Left hindlimb (tissue), 1 donor: ENCODE measurements around the gene YIPF1.
"Not testable (repeated sequence)": the region's sequence is repeated elsewhere in the genome, so short reads cannot be mapped to it uniquely, and the experiment has no call there.

ENCODE experiments used
- DNase-seq: peaks from one replicate; pipeline ENCODE4 v3.0.0-alpha.2; 2018

YIPF1 gene

DNA sequence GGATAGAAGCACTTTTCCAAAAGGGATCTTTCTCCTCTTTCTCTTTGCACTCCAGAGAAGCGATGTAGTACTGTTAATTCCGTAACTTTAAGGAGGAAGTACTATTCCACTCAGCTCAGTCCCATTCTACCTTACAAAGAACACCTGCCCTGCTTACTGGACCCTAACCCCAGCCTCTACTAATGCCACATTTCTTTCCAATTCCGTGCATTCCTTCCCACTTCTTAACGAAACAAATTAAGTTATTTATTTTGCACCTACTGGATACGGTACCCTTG, 52.0 kb downstream of the YIPF1 start:
- no peak for DNase-seq

DNA sequence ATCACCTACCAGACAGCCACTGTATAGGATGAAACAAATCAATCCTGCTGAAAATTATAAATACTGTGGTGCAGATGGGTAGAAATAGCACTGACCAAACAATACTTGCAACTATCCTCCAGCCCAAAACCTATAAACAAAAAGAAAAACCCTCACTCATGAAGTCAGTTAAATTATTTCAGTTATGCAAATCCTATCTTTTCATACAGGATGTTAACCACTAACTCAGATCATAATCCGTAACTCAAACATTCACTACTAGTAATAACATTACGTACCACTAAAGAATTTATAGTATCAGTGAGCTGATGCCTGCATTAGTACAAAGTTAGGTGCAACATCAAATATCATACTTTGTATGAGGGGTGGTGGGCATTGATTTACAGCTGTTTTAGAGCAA, 54.1 kb downstream of the YIPF1 start:
- DNase-seq = no peak

DNA sequence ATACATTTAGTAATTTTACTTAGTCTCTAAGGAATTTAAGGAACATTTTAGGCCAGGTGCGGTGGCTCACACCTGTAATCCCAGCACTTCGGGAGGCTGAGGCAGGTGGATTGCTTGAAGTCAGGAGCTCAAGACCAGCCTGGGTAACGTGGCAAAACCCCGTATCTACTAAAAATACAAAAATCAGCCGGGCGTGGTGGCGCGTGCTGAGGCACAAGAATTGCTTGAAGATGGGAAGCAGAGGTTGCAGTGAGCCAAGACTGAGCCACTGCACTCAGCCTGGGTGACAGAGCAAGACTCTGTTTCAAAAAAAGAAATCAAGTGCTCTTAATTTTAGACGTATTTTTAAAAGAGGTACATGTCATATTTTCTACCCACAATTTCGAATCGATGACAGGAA, 54.8 kb downstream of the YIPF1 start:
- DNase-seq = no peak

DNA sequence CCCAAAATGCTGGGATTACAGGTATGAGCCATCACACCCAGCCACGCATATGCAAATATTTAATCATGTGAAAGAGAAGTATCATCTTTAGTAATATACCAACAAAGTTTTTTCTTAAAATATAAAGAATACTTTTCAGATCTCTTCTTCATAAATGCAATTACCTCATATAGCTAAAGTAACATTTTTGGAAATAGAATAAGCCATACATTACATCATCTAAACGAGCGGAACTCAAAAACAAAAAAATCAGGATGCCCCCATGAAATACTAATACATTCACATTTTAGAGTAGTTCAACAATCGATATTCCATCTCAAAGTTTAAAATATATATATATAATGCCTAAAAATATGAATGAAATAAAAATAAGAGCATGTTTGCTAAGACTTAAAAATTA, 56.2 kb downstream of the YIPF1 start:
- no peak for DNase-seq

DNA sequence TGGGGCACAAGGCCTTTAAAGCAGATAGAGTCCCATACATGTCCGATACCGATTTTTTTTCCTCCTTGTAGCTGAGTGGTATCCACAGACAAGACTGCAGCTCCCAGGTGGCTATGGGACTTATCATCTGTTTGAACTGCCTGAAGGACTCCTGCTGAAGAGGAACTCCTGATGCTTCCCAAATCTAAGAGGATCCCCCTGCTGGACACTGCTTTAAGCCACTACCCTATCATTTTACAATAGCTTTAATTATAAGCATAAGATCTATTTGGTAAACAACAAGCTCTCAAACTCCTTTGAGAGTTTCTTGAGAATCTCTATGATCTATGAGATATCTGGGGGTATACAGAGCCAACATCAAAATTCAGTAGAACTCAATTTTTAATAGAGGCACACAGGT, 63.2 kb downstream of the YIPF1 start:
- DNase-seq = no peak

DNA sequence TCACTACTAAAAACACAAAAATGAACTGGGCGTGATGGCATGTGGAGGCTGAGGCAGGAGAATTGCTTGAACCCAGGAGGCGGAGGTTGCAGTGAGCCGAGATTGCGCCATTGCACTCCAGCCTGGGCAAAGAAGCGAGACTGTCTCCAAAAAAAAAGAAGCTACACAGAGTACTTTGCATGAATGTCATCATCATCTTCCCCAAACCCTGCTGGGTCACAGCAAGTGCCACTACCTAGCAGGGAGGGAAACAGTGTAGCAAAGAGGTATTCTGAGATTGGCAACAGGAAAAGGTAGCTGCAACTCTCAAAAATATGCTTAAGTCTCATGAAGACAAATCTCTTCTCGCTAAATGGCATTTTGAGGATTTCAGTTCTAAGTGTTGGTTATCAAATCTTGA, 64.3 kb downstream of the YIPF1 start:
- DNase-seq = no peak

DNA sequence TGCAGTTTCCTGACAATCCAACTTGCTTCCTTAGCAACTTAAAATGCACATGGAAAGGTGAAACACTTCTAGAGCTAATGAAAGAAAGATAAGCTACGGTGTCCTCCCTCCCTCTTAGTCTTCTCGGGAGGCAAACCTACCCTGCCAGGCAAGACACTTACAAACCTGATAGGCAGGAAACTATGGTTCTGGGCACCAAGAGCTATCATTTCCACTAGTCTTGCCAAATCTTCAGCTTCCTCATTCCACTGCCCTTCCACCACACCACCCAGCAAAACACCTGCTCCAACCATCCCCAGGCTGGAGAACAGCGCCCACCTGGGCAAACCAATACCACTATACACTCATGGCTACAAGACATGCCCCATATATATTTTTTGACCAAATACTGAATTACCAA, 66.7 kb downstream of the YIPF1 start:
- no peak for DNase-seq

DNA sequence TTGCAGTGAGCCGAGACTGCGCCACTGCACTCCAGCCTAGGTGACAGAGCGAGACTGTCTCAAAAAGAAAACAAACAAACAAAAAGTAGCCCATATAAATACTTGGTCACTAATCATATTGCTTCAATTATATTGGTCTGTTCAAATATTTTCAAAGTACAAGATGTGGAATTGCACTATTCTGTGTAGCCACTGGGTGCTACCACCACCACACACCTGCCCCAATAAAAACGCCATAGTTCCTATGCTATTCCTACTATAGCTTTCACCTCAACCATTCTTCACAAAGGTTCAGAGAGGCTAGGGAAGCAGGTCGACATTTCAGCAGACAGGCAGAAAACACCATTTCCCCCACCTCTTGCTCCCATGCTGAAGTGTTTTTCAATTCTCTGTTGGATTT, 68.2 kb downstream of the YIPF1 start:
- DNase-seq = no peak

DNA sequence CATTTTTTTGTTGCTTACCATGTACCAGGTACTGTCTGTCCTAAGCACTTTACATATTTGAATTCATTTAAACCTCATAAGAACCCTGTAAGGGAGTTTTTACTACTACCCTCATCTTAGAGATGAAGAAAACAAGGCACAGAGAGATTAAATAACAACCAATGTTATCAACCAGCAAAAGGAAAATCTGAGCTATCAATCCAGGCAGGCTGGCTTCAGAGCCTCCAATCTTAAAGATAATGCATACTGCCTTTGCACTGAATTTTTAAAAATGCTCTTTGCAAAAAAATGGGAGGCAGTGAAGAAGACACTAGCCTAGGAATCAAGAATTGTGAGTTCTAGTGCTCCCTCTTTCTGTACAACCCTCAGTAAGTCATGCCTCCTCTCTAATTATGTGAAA, 70.2 kb downstream of the YIPF1 start:
- no peak for DNase-seq

DNA sequence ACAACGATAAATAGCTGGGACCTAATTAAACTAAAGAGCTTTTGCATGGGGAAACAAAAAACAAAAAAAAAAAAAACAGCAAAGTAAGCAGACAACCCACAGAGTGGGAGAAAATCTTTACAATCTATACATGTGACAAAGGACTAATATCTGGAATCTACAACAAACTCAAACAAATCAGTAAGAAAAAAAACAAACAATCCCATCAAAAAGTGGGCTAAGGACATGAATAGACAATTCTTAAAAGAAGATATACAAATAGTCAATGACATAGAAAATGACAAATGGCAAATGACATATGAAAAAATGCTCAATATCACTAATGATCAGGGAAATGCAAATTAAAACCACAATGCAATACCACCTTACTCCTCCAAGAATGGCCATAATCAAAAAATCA, 73.0 kb downstream of the YIPF1 start:
- not testable (repeated sequence) for DNase-seq

DNA sequence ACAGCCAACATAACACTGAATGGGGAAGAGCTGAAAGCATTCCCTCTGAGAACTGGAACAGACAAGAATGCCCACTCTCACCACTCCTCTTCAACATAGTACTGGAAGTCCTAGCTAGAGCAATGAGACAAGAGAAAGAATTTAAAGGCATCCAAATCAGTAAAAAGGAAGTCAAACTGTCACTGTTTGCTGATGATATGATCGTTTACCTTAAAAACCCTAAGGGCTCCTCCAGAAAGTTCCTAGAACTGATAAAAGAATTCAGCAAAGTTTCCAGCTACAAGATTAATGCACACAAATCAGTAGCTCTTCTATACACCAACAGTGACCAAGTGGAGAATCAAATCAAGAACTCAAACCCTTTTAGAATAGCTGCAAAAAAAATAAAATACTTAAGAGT, 74.1 kb downstream of the YIPF1 start:
- DNase-seq = not testable (repeated sequence)

DNA sequence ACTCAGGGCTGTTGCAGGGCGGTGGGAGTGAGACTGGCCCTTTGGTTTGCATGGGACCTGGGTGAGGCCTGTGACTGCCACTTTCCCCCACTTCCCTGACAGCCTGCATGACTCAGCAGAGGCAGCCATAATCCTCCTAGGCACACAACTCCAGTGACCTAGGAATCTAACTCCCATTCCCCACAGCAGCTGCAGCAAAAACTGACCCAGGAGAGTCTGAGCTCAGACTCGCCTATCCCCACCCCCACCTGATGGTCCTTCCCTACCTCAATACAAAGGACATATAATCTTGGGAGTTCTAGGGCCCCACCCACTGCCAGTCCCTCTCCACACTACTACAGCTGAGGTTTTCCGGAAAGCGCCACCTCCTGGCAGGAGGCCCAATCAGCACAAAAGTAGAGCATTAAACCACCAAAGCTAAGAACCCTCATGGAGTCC, 78.2 kb downstream of the YIPF1 start:
- DNase-seq = no peak

DNA sequence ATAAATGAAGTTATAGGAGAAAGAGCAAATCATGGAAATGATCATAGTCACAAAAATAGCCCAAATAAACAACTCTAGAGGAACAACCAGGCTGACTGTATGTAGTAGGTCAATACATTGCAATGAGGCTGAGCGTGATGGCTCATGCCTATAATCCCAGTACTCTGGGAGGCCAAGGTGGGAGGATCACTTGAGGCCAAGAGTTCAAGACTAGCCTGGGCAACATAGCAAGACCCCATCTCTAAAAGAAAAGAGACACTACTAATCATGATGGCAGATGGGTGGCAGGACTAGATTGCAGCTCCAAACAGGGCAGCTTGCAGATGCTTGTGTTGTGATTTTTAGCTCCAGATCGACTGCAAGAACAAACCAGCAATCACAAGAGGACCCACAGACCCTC, 79.1 kb downstream of the YIPF1 start:
- DNase-seq = no peak

DNA sequence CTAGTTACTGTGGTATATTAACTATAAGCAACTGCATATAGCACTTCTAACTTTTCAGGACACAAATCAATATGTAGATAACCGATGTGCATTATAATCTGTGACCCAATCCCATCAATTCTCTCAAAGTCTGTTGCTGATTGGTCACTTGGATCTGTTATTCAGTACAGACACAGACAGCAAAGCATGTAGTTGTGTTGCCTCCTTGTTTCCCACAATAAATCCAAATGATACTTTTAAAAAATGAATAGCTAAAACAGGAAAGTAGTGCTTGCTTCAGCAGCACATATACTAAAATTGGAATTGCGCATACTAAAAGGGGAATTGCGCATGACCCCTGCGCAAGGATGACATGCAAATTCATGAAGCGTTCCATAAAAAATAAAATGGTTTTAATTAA, 79.6 kb downstream of the YIPF1 start:
- no peak for DNase-seq

DNA sequence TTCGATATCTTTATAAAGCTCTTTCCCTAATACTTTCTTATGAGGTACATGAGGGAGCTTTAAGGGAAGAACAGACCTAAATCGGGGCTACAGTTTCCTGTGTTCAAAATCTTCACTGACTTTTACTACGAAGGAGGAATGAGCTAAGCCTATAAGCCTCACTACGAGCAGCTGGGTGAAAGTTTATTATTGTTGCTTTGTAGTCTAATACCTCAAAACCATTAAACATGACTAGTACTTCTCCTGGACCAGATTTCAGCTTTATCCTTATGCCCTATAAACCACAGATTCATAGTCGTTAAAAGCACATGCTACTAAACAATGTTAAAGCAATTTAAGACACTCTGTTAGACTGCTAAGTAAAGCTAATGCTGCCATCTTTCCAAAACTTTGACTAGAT, 81.7 kb downstream of the YIPF1 start:
- no peak for DNase-seq

DNA sequence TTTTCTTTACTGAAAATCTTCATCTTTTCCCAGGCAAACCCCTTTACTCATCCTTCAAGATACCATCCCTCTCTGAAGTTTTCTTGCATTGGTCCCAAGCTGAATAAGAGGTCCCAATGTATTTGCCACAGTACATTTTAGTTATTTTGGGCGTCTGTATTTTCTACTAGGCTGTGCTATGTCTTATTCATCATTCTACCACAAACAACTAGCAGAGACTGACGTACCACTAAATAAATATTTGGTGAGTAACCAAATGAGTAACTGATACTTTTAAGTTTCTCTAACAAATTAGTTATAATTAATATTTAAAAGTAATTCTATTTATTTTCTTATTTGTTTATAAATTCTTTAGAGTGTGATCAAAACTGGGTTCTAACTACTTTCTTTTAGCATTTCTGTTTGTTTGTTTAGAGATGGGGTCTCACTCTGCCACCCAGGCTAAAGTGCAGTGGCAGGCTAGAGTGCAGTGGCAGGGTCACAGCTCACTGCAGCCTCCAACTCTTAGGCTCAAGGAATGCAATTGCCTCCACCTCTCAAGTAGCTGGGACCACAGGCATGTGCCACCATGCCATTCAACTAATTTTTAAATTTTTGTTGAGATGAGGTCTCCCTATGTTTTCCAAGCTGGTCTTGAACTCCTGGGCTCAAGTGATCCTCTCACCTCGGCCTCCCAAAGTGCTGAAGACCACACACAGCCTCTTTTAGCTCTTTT, 84.6 kb downstream of the YIPF1 start:
- no peak for DNase-seq

DNA sequence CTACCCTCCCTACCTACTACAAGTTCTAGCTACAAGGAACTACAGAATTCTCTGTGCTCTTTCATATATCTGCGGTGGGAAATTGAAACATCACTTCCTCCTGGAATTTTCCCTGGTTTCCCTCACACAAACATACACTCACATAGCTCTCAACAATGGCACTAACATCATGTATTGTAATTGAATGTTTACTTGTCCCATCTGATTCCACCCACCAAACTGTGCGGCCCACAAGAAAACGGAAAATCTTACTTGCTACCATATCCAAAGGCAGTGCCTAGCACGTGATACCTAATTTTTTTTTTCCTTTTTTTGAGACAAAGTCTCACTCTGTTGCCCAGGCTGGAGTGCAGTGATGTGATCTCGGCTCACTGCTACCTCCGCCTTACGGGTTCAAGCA, 85.4 kb downstream of the YIPF1 start:
- no peak for DNase-seq
